Stimulated activated memory B cell treated with anti-CD40 and anti-IgM and Interleukin-4, amounts not matched to agents 10 μg/mL and 1 μg/mL and 100 μg/mL, for 72 hours (primary cell): Measurements from ENCODE around the gene C6orf47.
A peak's percentile ranks its signal among the peaks of the same experiment; 100 is the strongest.

Experiments used
- ATAC-seq: fragments of 150-1000 bp; cut with Tn5 transposase; 2 replicates; pipeline ENCODE4 v1.10.0; 2021
- H3K27ac Mint-ChIP-seq: one replicate; pipeline ENCODE4 v1.8.0; 2022; ENCODE audit warnings: mild to moderate bottlenecking, mixed read lengths
- H3K27me3 Mint-ChIP-seq: one replicate; pipeline ENCODE4 v1.8.0; 2022; ENCODE audit warnings: mixed read lengths
- H3K36me3 Mint-ChIP-seq: one replicate; pipeline ENCODE4 v1.8.0; 2022; ENCODE audit warnings: mixed read lengths
- H3K4me1 Mint-ChIP-seq: one replicate; pipeline ENCODE4 v1.8.0; 2022; ENCODE audit warnings: mixed read lengths
- H3K4me3 Mint-ChIP-seq: one replicate; pipeline ENCODE4 v1.8.0; 2022; ENCODE audit warnings: mild to moderate bottlenecking, moderate library complexity, mixed read lengths
- H3K9me3 Mint-ChIP-seq: one replicate; pipeline ENCODE4 v1.8.0; 2022; ENCODE audit warnings: mixed read lengths

Gene C6orf47

GRCh38 chr6:31621320-31621939 is 39.1 kb downstream of the C6orf47 start:
- Mint-ChIP-seq H3K4me3 (peak overlapping the region; percentile 82), H3K36me3 (peaks cover 39% of the 10 kb centered on the region), H3K4me1 (peaks cover 22% of the 10 kb centered on the region)

GRCh38 chr6:31620586-31621319 is 39.8 kb downstream of the C6orf47 start, which contains the start of gene PRRC2A:
TSS of gene PRRC2A (plus strand) at chr6:31620715. CDS start at chr6:31622790, 2,075 bp downstream.
- Mint-ChIP-seq H3K9me3 (no peaks in the 10 kb centered on the region), H3K36me3 (peaks cover 32% of the 10 kb centered on the region), H3K27me3 (no peaks in the 10 kb centered on the region), H3K27ac (peak within 1 kb of the TSS; percentile 88), H3K4me3 (peak within 1 kb of the TSS; percentile 82), H3K4me1 (peaks cover 29% of the 10 kb centered on the region)
- peak; percentile 58 for ATAC-seq

More at GRCh38 chr6:31621320-31621939, 39.1 kb downstream of the C6orf47 start:
- ATAC-seq: no peak
- no peaks in the 10 kb centered on the region for H3K27me3 Mint-ChIP-seq
- H3K27ac Mint-ChIP-seq: peak overlapping the region; percentile 88
- no peaks in the 10 kb centered on the region for H3K9me3 Mint-ChIP-seq

GRCh38 chr6:31619805-31620585 is 40.6 kb downstream of the C6orf47 start:
- peaks cover 24% of the 10 kb centered on the region for H3K36me3 Mint-ChIP-seq
- peaks cover 36% of the 10 kb centered on the region for H3K4me1 Mint-ChIP-seq
- peak; percentile 96 for ATAC-seq
- peak overlapping the region; percentile 88 for H3K27ac Mint-ChIP-seq
- H3K9me3 Mint-ChIP-seq: no peaks in the 10 kb centered on the region
- no peaks in the 10 kb centered on the region for H3K27me3 Mint-ChIP-seq
- peak overlapping the region; percentile 82 for H3K4me3 Mint-ChIP-seq

- Mint-ChIP-seq H3K4me3 (no peak overlapping the region), H3K27ac (no peak overlapping the region), H3K9me3 (no peaks in the 10 kb centered on the region), H3K36me3 (peaks cover 7% of the 10 kb centered on the region), H3K4me1 (peaks cover 40% of the 10 kb centered on the region), H3K27me3 (no peaks in the 10 kb centered on the region)
- no peak for ATAC-seq
Measured at GRCh38 chr6:31617010-31617409, 43.6 kb downstream of the C6orf47 start.

GRCh38 chr6:31615748-31616147 is 44.8 kb downstream of the C6orf47 start:
- peaks cover 30% of the 10 kb centered on the region for H3K4me1 Mint-ChIP-seq
- no peak for ATAC-seq
- no peaks in the 10 kb centered on the region for H3K36me3 Mint-ChIP-seq
- H3K27ac Mint-ChIP-seq: peak overlapping the region; percentile 77
- no peaks in the 10 kb centered on the region for H3K27me3 Mint-ChIP-seq
- H3K9me3 Mint-ChIP-seq: no peaks in the 10 kb centered on the region
- H3K4me3 Mint-ChIP-seq: no peak overlapping the region

- Mint-ChIP-seq H3K27me3 (no peaks in the 10 kb centered on the region), H3K9me3 (no peaks in the 10 kb centered on the region), H3K4me1 (peaks cover 30% of the 10 kb centered on the region), H3K36me3 (no peaks in the 10 kb centered on the region), H3K4me3 (peak within 1 kb of the TSS; percentile 13), H3K27ac (peak within 1 kb of the TSS; percentile 77)
- peak; percentile 64 for ATAC-seq
Measured at GRCh38 chr6:31614684-31615578, 45.6 kb downstream of the C6orf47 start, which contains the start of gene AIF1. TSS of gene AIF1 (plus strand) at chr6:31615234. CDS start at chr6:31615330, 96 bp downstream.

- peak; percentile 82 for ATAC-seq
- Mint-ChIP-seq H3K4me3 (no peak overlapping the region), H3K27ac (peak overlapping the region; percentile 77), H3K4me1 (peaks cover 30% of the 10 kb centered on the region), H3K36me3 (no peaks in the 10 kb centered on the region), H3K27me3 (no peaks in the 10 kb centered on the region), H3K9me3 (no peaks in the 10 kb centered on the region)
Measured at GRCh38 chr6:31614075-31614619, 46.4 kb downstream of the C6orf47 start.

- H3K27ac Mint-ChIP-seq: no peak overlapping the region
- peaks cover 22% of the 10 kb centered on the region for H3K4me1 Mint-ChIP-seq
- no peaks in the 10 kb centered on the region for H3K27me3 Mint-ChIP-seq
- no peaks in the 10 kb centered on the region for H3K9me3 Mint-ChIP-seq
- no peaks in the 10 kb centered on the region for H3K36me3 Mint-ChIP-seq
- no peak for ATAC-seq
- H3K4me3 Mint-ChIP-seq: no peak overlapping the region
Measured at GRCh38 chr6:31610968-31611367, 49.6 kb downstream of the C6orf47 start.

GRCh38 chr6:31609519-31610406 is 50.8 kb downstream of the C6orf47 start:
- ATAC-seq: no peak
- Mint-ChIP-seq H3K27ac (no peak overlapping the region), H3K4me3 (no peak overlapping the region), H3K27me3 (no peaks in the 10 kb centered on the region), H3K4me1 (peaks cover 10% of the 10 kb centered on the region), H3K36me3 (no peaks in the 10 kb centered on the region), H3K9me3 (no peaks in the 10 kb centered on the region)
